ENCODE results near the gene ABTB1. TPM values are rescaled to one million over a fixed set of nuclear protein-coding genes. Genes with fewer than 3 reads are reported as not detected.

The ABTB1 gene
- total RNA-seq, 2 experiments from 2014 or later = 6.8 to 8.0 TPM

DNA sequence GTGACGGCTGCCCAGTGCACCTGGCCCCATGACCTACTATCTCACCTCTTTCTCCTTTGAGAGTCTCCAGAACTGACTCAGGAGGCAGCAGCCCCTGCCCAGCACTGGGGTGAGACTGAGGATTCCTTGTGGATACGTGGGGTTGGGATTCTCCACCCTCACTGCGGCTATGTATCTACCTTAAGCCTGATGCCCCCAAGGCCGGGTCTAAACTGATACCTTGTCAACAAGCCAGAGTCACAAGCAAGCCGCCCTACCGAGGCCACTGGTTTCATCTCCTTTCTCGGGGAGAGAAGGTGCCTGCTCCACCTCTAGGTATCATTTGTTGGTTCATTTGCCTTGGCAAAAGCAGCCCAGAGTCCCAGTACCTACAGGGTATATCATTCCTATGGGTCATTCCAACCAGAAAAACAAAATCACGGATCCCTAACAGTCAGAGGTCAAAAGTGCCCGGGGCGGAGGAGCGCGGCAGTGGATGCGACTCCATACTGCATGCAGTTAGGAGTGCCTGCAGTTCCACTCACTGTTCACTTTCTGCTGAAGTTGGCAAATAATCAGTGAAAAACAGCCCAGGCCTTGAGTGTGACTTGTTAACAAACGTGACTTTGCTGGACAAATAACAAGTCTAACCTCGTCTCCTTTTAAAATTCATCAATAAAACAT lies 47.5 kb downstream of the ABTB1 start:
- Mint-ChIP-seq H3K4me1 (no peaks in the 10 kb centered on the region), H3K36me3 (no peaks in the 10 kb centered on the region), H3K4me3 (no peak overlapping the region), H3K9me3 (no peaks in the 10 kb centered on the region), H3K27me3 (peaks cover 6% of the 10 kb centered on the region), H3K27ac (no peak overlapping the region)
- DNase-seq = no peak

- Mint-ChIP-seq H3K27me3 (peaks cover 8% of the 10 kb centered on the region), H3K4me1 (no peaks in the 10 kb centered on the region), H3K4me3 (no peak overlapping the region), H3K9me3 (no peaks in the 10 kb centered on the region), H3K36me3 (no peaks in the 10 kb centered on the region), H3K27ac (no peak overlapping the region)
- no peak for DNase-seq
Observed at GRCh38 chr3:127720985-127721935, 48.5 kb downstream of the ABTB1 start.

DNA sequence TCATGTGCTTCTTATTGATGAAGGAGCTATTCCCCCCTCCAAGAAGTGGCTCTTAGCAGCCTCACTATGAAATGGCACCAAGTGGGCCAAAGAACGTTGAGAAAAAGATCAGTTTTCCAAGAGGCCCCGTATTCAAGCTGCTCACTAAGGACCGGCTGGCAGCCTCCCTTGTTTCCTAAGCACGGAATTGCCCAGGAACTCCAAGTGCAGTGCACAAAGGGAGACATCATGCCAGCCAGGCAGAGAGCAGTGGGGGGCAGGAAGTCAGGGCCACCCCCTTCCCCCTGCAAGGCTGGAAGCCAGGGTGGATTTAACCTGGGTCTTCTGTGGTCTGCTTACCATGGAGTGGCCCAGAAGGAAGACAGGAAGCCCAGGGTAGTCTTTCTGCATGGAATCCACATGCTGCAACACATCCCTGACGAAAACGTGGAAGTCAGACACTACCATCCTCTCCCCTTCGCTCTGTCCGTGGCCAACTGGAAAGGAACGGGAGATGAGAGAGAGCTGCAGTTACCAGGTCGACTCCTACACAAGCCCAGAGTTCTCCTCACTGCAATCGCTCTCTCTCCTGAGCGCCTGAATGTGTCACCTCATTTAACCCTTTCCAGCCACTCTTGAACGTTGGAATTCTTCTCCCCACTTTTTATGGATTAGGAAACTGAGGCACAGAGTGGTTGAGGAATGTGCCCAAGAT lies 49.5 kb downstream of the ABTB1 start:
- H3K4me3 Mint-ChIP-seq = no peak overlapping the region
- no peak overlapping the region for H3K27ac Mint-ChIP-seq
- DNase-seq = no peak
- H3K4me1 Mint-ChIP-seq = no peaks in the 10 kb centered on the region
- H3K9me3 Mint-ChIP-seq = no peaks in the 10 kb centered on the region
- H3K36me3 Mint-ChIP-seq = no peaks in the 10 kb centered on the region
- peaks cover 8% of the 10 kb centered on the region for H3K27me3 Mint-ChIP-seq

GRCh38 chr3:127723011-127723567 lies 50.3 kb downstream of the ABTB1 start:
- no peaks in the 10 kb centered on the region for H3K4me1 Mint-ChIP-seq
- no peak overlapping the region for H3K4me3 Mint-ChIP-seq
- no peaks in the 10 kb centered on the region for H3K36me3 Mint-ChIP-seq
- no peak for DNase-seq
- H3K27me3 Mint-ChIP-seq = peaks cover 9% of the 10 kb centered on the region
- no peaks in the 10 kb centered on the region for H3K9me3 Mint-ChIP-seq
- H3K27ac Mint-ChIP-seq = no peak overlapping the region

DNA sequence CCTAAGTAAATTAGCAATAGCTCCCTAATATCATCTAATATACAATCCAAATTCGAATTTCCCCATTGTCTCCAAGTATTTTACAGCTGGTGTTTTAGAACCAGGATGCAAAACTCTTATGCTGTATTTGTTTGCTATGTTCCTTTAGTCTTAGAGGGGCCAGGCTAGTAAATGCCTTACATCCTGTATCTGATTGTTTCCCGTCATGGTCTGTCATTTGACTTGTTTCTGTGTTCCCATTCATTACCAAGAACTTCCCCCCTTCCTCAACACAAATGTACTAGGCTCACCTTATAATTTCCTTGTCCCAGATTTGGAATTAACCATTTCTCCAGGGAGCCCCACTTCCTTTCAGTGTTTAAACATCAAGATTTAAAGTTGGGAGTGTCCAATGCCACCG lies 54.1 kb downstream of the ABTB1 start:
- Mint-ChIP-seq H3K4me3 (no peak overlapping the region), H3K27me3 (peaks cover 11% of the 10 kb centered on the region), H3K36me3 (no peaks in the 10 kb centered on the region), H3K4me1 (no peaks in the 10 kb centered on the region), H3K9me3 (no peaks in the 10 kb centered on the region), H3K27ac (no peak overlapping the region)
- DNase-seq = no peak

DNA sequence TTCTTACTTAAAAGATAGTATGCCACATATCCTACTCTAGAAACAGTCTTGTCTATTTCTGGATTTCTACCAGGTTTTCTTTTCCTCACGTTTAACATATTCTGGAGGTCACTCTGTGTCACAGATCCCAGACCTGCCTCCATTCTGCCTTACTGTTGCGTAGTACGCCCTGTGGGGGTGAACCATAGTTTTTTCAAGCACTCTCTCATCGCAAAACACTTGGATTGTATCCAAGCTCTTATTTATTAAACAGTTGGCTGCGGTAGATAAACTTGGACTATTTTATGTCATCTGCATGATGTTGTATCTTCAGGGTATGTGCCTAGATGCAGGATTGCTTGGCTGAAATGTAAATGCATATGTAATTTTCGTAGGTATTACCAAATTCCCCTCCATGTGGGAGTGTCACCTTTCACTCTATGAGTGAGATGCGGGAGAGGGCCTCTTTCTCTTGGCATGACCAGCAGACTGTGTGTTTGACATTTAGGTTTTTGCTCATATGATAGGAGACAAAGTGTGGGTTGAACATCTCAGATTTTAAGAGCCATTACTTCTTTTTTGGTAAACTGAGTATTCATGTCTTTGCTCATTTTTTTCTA lies 55.8 kb downstream of the ABTB1 start:
- H3K9me3 Mint-ChIP-seq = no peaks in the 10 kb centered on the region

DNA sequence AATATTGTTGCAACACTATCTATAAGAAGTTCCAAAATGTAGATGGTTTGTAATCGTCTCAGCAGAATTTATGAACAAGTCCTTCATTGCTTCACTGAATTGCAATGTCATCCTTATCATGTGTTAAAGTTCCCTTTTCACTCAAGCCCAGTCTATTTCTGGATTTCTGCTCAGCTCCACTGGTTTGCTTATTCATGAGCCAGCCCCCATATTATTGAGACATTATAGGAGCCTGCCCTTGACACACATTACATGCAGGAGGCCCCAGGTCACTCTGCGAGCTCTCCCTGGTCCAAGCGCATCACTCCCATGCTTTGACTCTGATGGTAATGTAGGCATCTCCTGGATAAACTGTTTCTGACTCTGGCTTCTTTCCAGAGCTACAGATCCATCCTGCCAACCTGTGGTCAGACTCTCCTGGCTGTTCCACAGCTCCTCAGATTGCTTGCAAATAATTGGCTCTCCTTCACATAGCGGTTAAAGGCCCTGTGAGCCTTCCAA lies 56.9 kb downstream of the ABTB1 start:
- Mint-ChIP-seq H3K9me3 (no peaks in the 10 kb centered on the region), H3K27ac (no peak overlapping the region), H3K27me3 (peaks cover 19% of the 10 kb centered on the region), H3K4me1 (no peaks in the 10 kb centered on the region), H3K4me3 (no peak overlapping the region), H3K36me3 (no peaks in the 10 kb centered on the region)
- DNase-seq = no peak

More for the DNA sequence above, 55.8 kb downstream of the ABTB1 start:
- H3K4me3 Mint-ChIP-seq = no peak overlapping the region
- no peaks in the 10 kb centered on the region for H3K4me1 Mint-ChIP-seq
- H3K36me3 Mint-ChIP-seq = no peaks in the 10 kb centered on the region
- peaks cover 16% of the 10 kb centered on the region for H3K27me3 Mint-ChIP-seq
- no peak overlapping the region for H3K27ac Mint-ChIP-seq
- no peak for DNase-seq

DNA sequence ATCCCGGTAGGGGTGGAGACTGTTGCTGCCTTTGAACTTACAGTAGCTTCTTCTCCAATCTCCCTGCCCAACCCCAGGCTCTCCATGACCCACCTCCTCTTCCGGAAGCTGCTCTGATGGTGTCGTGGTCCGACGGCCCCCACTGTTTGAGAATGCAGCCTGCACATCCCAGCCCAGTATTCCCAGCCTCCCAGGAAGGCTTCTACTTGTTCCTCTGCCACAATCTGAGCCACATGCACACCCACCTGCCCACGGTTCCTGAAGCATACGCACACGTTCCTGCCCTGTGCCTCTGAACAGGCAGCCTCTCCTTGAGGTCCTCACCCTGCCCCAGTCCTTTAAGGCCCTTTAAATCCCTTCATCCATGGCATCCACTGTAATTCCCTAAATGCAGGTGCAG lies 57.4 kb downstream of the ABTB1 start:
- DNase-seq = no peak
- H3K36me3 Mint-ChIP-seq = no peaks in the 10 kb centered on the region
- H3K27me3 Mint-ChIP-seq = peaks cover 19% of the 10 kb centered on the region

More for the DNA sequence above, 57.4 kb downstream of the ABTB1 start:
- H3K4me1 Mint-ChIP-seq = no peaks in the 10 kb centered on the region
- no peak overlapping the region for H3K27ac Mint-ChIP-seq
- no peak overlapping the region for H3K4me3 Mint-ChIP-seq
- H3K9me3 Mint-ChIP-seq = no peaks in the 10 kb centered on the region

Other genes with a start within 250 kb of the ABTB1 start
- gene TPRA1, start 82.2 kb upstream of the ABTB1 start, total RNA-seq = 10 to 100 TPM; 29.4 to 32.3 TPM
- gene MCM2, start 74.5 kb upstream of the ABTB1 start, total RNA-seq = 100 to 1,000 TPM; 311 to 325 TPM
- gene PODXL2, start 43.8 kb upstream of the ABTB1 start, total RNA-seq = 1 to 10 TPM; 1.3 to 1.7 TPM
- gene MGLL, start 149.6 kb downstream of the ABTB1 start, total RNA-seq = under 1 TPM; 0.28 to 0.29 TPM
- not detected for gene KBTBD12, start 242.3 kb downstream of the ABTB1 start, total RNA-seq

Measured in activated naive CD8-positive, alpha-beta T cell treated with anti-CD3 and anti-CD28 coated beads for 36 hours (primary cell).